Medulla oblongata (tissue), 1 donor: ENCODE data around the gene DRD3.

Source experiments
- DNase-seq: peaks from one replicate; pipeline ENCODE4 v3.0.0-alpha.2; 2015; ENCODE audit errors: extremely low spot score

The DRD3 gene

GRCh38 chr3:114179575-114179974 is 723 bp upstream of the DRD3 start:
- no peak for DNase-seq

- no peak for DNase-seq
Observed at GRCh38 chr3:114176890-114177289, 2.0 kb downstream of the DRD3 start.

GRCh38 chr3:114176487-114176886 is 2.4 kb downstream of the DRD3 start:
- no peak for DNase-seq

- no peak for DNase-seq
Observed at GRCh38 chr3:114175204-114175987, 3.5 kb downstream of the DRD3 start.

GRCh38 chr3:114171677-114172076 is 7.2 kb downstream of the DRD3 start:
- no peak for DNase-seq

- no peak for DNase-seq
Observed at GRCh38 chr3:114168150-114168549, 10.7 kb downstream of the DRD3 start.

- no peak for DNase-seq
Observed at GRCh38 chr3:114157321-114157720, 21.5 kb downstream of the DRD3 start.

- DNase-seq = no peak
Observed at GRCh38 chr3:114155370-114155821, 23.5 kb downstream of the DRD3 start.

- DNase-seq = no peak
Observed at GRCh38 chr3:114154321-114154821, 24.5 kb downstream of the DRD3 start.

- DNase-seq = peak; percentile 80
Observed at GRCh38 chr3:114152519-114153151, 26.2 kb downstream of the DRD3 start.

- DNase-seq = no peak
Observed at GRCh38 chr3:114151091-114151490, 27.8 kb downstream of the DRD3 start.

- no peak for DNase-seq
Observed at GRCh38 chr3:114147251-114147650, 31.6 kb downstream of the DRD3 start.

- peak; percentile 44 for DNase-seq
Observed at GRCh38 chr3:114144909-114145688, 33.8 kb downstream of the DRD3 start.

GRCh38 chr3:114143817-114144216 is 35.0 kb downstream of the DRD3 start:
- DNase-seq = no peak

- DNase-seq = no peak
Observed at GRCh38 chr3:114139836-114140235, 39.0 kb downstream of the DRD3 start.

GRCh38 chr3:114133947-114134346 is 44.9 kb downstream of the DRD3 start:
- no peak for DNase-seq

- DNase-seq = no peak
Observed at GRCh38 chr3:114132500-114132899, 46.4 kb downstream of the DRD3 start.

- DNase-seq = no peak
Observed at GRCh38 chr3:114128826-114129225, 50.0 kb downstream of the DRD3 start.

- no peak for DNase-seq
Observed at GRCh38 chr3:114128231-114128630, 50.6 kb downstream of the DRD3 start.

- no peak for DNase-seq
Observed at GRCh38 chr3:114127517-114127916, 51.3 kb downstream of the DRD3 start.

- no peak for DNase-seq
Observed at GRCh38 chr3:114126461-114126860, 52.4 kb downstream of the DRD3 start.

GRCh38 chr3:114122027-114122709 is 56.7 kb downstream of the DRD3 start:
- peak; percentile 33 for DNase-seq
